Thyroid gland (tissue), 4 donors: ENCODE measurements around the gene MUC20.
"Not testable (repeated sequence)": the region's sequence is repeated elsewhere in the genome, so short reads cannot be mapped to it uniquely, and the experiment has no call there.

Experiments
- CTCF ChIP-seq, 6 experiments: fragments of 200-600 bp in 3 of 6; fragments of 450-650 bp in 3 of 6; sonication (generic) in 3 of 6; IDR thresholded peaks; one replicate each; pipeline ENCODE4 v1.5.1; 2016 to 2019; ENCODE audit warnings: antibody characterized with exemption in 6 of 6, mild to moderate bottlenecking in 2 of 6, inconsistent platforms in 1 of 6, moderate library complexity in 1 of 6
- POLR2A ChIP-seq, 2 donors: fragments of 450-650 bp; IDR thresholded peaks; one replicate each; pipeline ENCODE4 v1.6.1; 2017; ENCODE audit warnings: antibody characterized with exemption in 2 of 2, mild to moderate bottlenecking in 2 of 2, moderate library complexity in 1 of 2

- TF ChIP-seq CTCF, POLR2A (IDR thresholded peaks at IDR 0.05): not testable (repeated sequence)
Observed at GRCh38 chr3:195683722-195684526, 36.9 kb upstream of the MUC20 start.
